K562 (cell line): ENCODE results near the gene CLDN25. TPM values are rescaled to one million over a fixed set of nuclear protein-coding genes. Genes with fewer than 3 reads are reported as not detected.

ENCODE experiments used
- polyA plus RNA-seq, 8 experiments: library from polyadenylated mRNA; depleted of rRNA in 4 of 8; stranded (reverse) in 5 of 8; unstranded in 3 of 8; fragments of >200 nt; fragmentation: Nextera tagmentation in 2 of 8; fragmentation: Illumina TruSeq in 1 of 8; extraction: Ambion mirVana in 2 of 8; extraction: Trizol in 1 of 8; gene quantifications; 2 replicates each; pipeline versions ENCODE4 v1.2.1 to v1.2.3, GENCODE V29; 2011 to 2014; ENCODE audit warnings: inconsistent platforms in 1 of 8, missing spikeins in 1 of 8
- small RNA-seq: library from RNA; depleted of rRNA; stranded (forward); fragments of <200 nt; gene quantifications from one replicate; pipeline ENCODE3, GENCODE V24; 2014
- total RNA-seq, 7 experiments: library from RNA; depleted of rRNA in 6 of 7; stranded (reverse); fragments of >200 nt in 6 of 7; fragmentation: Illumina TruSeq in 2 of 7; extraction: Trizol in 2 of 7; gene quantifications; 2 replicates each; pipeline versions ENCODE4 v1.2.1 to v1.2.3, GENCODE V29; 2011 to 2021; ENCODE audit warnings: low replicate concordance in 1 of 7

Gene CLDN25
- total and polyA plus RNA-seq, 9 of the 15 experiments (the other 6 are each of a cell fraction or from before 2014, with no cell fraction given), result not detected

Small RNAs within 50 kb of the gene (small RNA-seq; reads per million reads assigned to genes)
- gene LRRC37A13P (not detected), gene RPS29P19 (not detected)

Other genes with a start within 250 kb of the CLDN25 start
- 0.57 TPM in 1 of 2 replicates, not detected in the other for gene TMPRSS5, start 73.5 kb upstream of the CLDN25 start, total RNA-seq (2014; rRNA removed)
- gene TMPRSS5, start 73.5 kb upstream of the CLDN25 start, total RNA-seq (2014; rRNA removed; fragmentation: Illumina TruSeq; extraction: Trizol), result 0.18 TPM in 1 of 2 replicates, not detected in the other
- gene TMPRSS5, start 73.5 kb upstream of the CLDN25 start, total RNA-seq (2015; rRNA removed; fragmentation: Illumina TruSeq; extraction: Trizol), result 0.15 and 0.18 TPM in 2 replicates
- 0.34 and 0.49 TPM in 2 replicates for gene TMPRSS5, start 73.5 kb upstream of the CLDN25 start, total RNA-seq (2021)
- 0.17 and 0.24 TPM in 2 replicates for gene TMPRSS5, start 73.5 kb upstream of the CLDN25 start, polyA plus RNA-seq (2011; rRNA removed)
- gene TMPRSS5, start 73.5 kb upstream of the CLDN25 start, polyA plus RNA-seq (2014; fragmentation: Illumina TruSeq; extraction: Trizol), result 0.07 and 0.08 TPM in 2 replicates
- under 1 TPM; 0.08 to 0.10 TPM for gene TMPRSS5, start 73.5 kb upstream of the CLDN25 start, polyA plus RNA-seq (2014; fragmentation: Nextera tagmentation; extraction: Ambion mirVana)
- gene TMPRSS5, start 73.5 kb upstream of the CLDN25 start, polyA plus RNA-seq (2014; rRNA removed), result 0.27 and 0.61 TPM in 2 replicates
- 23.7 and 24.9 TPM in 2 replicates for gene ZW10, start 6.1 kb upstream of the CLDN25 start, total RNA-seq (2014; rRNA removed)
- 34.3 and 39.3 TPM in 2 replicates for gene ZW10, start 6.1 kb upstream of the CLDN25 start, total RNA-seq (2014; rRNA removed; fragmentation: Illumina TruSeq; extraction: Trizol)
- 34.6 and 37.7 TPM in 2 replicates for gene ZW10, start 6.1 kb upstream of the CLDN25 start, total RNA-seq (2015; rRNA removed; fragmentation: Illumina TruSeq; extraction: Trizol)
- 21.1 and 25.0 TPM in 2 replicates for gene ZW10, start 6.1 kb upstream of the CLDN25 start, total RNA-seq (2021)
- gene ZW10, start 6.1 kb upstream of the CLDN25 start, polyA plus RNA-seq (2011; rRNA removed), result 19.0 and 26.9 TPM in 2 replicates
- 27.7 and 30.8 TPM in 2 replicates for gene ZW10, start 6.1 kb upstream of the CLDN25 start, polyA plus RNA-seq (2014; fragmentation: Illumina TruSeq; extraction: Trizol)
- gene ZW10, start 6.1 kb upstream of the CLDN25 start, polyA plus RNA-seq (2014; fragmentation: Nextera tagmentation; extraction: Ambion mirVana), result 10 to 100 TPM in 1 of 2 experiments, 1 to 10 TPM in 1; 9.4 to 17.3 TPM
- gene ZW10, start 6.1 kb upstream of the CLDN25 start, polyA plus RNA-seq (2014; rRNA removed), result 19.6 and 21.8 TPM in 2 replicates
- 16.1 and 18.8 TPM in 2 replicates for gene USP28, start 95.8 kb downstream of the CLDN25 start, total RNA-seq (2014; rRNA removed)
- 35.9 and 41.8 TPM in 2 replicates for gene USP28, start 95.8 kb downstream of the CLDN25 start, total RNA-seq (2014; rRNA removed; fragmentation: Illumina TruSeq; extraction: Trizol)
- 28.0 and 28.5 TPM in 2 replicates for gene USP28, start 95.8 kb downstream of the CLDN25 start, total RNA-seq (2015; rRNA removed; fragmentation: Illumina TruSeq; extraction: Trizol)
- gene USP28, start 95.8 kb downstream of the CLDN25 start, total RNA-seq (2021), result 20.3 and 20.9 TPM in 2 replicates
- gene USP28, start 95.8 kb downstream of the CLDN25 start, polyA plus RNA-seq (2011; rRNA removed), result 36.4 and 43.5 TPM in 2 replicates
- gene USP28, start 95.8 kb downstream of the CLDN25 start, polyA plus RNA-seq (2014; fragmentation: Illumina TruSeq; extraction: Trizol), result 29.1 and 42.7 TPM in 2 replicates
- gene USP28, start 95.8 kb downstream of the CLDN25 start, polyA plus RNA-seq (2014; fragmentation: Nextera tagmentation; extraction: Ambion mirVana), result 1 to 10 TPM; 3.7 to 7.1 TPM
- gene USP28, start 95.8 kb downstream of the CLDN25 start, polyA plus RNA-seq (2014; rRNA removed), result 18.7 and 20.7 TPM in 2 replicates
- not detected in 2 replicates for gene HTR3B, start 125.0 kb downstream of the CLDN25 start, total RNA-seq (2014; rRNA removed)
- gene HTR3B, start 125.0 kb downstream of the CLDN25 start, total RNA-seq (2014; rRNA removed; fragmentation: Illumina TruSeq; extraction: Trizol), result not detected in 2 replicates
- not detected in 2 replicates for gene HTR3B, start 125.0 kb downstream of the CLDN25 start, total RNA-seq (2015; rRNA removed; fragmentation: Illumina TruSeq; extraction: Trizol)
- not detected in 2 replicates for gene HTR3B, start 125.0 kb downstream of the CLDN25 start, total RNA-seq (2021)
- gene HTR3B, start 125.0 kb downstream of the CLDN25 start, polyA plus RNA-seq (2011; rRNA removed), result not detected in 2 replicates
- gene HTR3B, start 125.0 kb downstream of the CLDN25 start, polyA plus RNA-seq (2014; fragmentation: Illumina TruSeq; extraction: Trizol), result not detected in 2 replicates
- not detected for gene HTR3B, start 125.0 kb downstream of the CLDN25 start, polyA plus RNA-seq (2014; fragmentation: Nextera tagmentation; extraction: Ambion mirVana)
- gene HTR3B, start 125.0 kb downstream of the CLDN25 start, polyA plus RNA-seq (2014; rRNA removed), result not detected in 2 replicates
- gene HTR3A, start 195.3 kb downstream of the CLDN25 start, total RNA-seq (2014; rRNA removed), result not detected in 2 replicates
- gene HTR3A, start 195.3 kb downstream of the CLDN25 start, total RNA-seq (2014; rRNA removed; fragmentation: Illumina TruSeq; extraction: Trizol), result not detected in 2 replicates
- not detected in 2 replicates for gene HTR3A, start 195.3 kb downstream of the CLDN25 start, total RNA-seq (2015; rRNA removed; fragmentation: Illumina TruSeq; extraction: Trizol)
- gene HTR3A, start 195.3 kb downstream of the CLDN25 start, total RNA-seq (2021), result not detected in 2 replicates
- gene HTR3A, start 195.3 kb downstream of the CLDN25 start, polyA plus RNA-seq (2011; rRNA removed), result not detected in 2 replicates
- gene HTR3A, start 195.3 kb downstream of the CLDN25 start, polyA plus RNA-seq (2014; fragmentation: Illumina TruSeq; extraction: Trizol), result not detected in 2 replicates
- not detected for gene HTR3A, start 195.3 kb downstream of the CLDN25 start, polyA plus RNA-seq (2014; fragmentation: Nextera tagmentation; extraction: Ambion mirVana)
- not detected in 2 replicates for gene HTR3A, start 195.3 kb downstream of the CLDN25 start, polyA plus RNA-seq (2014; rRNA removed)